Activated CD4-positive, alpha-beta T cell treated with anti-CD3 and anti-CD28 coated beads, Interleukin-2, amount 50 U/mL, for 1 hour (primary cell): ENCODE data around the gene OR4D1.
A peak's percentile ranks its signal among the peaks of the same experiment; 100 is the strongest.
"Not testable (repeated sequence)": the region's sequence is repeated elsewhere in the genome, so short reads cannot be mapped to it uniquely, and the experiment has no call there.

Experiments
- DNase-seq: peaks from one replicate; pipeline ENCODE4 v3.0.0-alpha.2; 2020

Gene OR4D1

GRCh38 chr17:58147930-58148434, at the start of gene OR4D1:
TSS of gene OR4D1 (plus strand) at chr17:58148384. CDS start at chr17:58155154, 6,770 bp downstream.
- no peak for DNase-seq

GRCh38 chr17:58100506-58100905, 47.7 kb upstream of the OR4D1 start:
- no peak for DNase-seq

- not testable (repeated sequence) for DNase-seq
Observed at GRCh38 chr17:58101898-58102297, 46.3 kb upstream of the OR4D1 start.

GRCh38 chr17:58105093-58105492, 43.1 kb upstream of the OR4D1 start:
- DNase-seq: no peak

- no peak for DNase-seq
Observed at GRCh38 chr17:58107306-58107705, 40.9 kb upstream of the OR4D1 start.

- no peak for DNase-seq
Observed at GRCh38 chr17:58109197-58109596, 39.0 kb upstream of the OR4D1 start.

- DNase-seq: no peak
Observed at GRCh38 chr17:58110012-58110411, 38.2 kb upstream of the OR4D1 start.

- DNase-seq: no peak
Observed at GRCh38 chr17:58111676-58112075, 36.5 kb upstream of the OR4D1 start.

GRCh38 chr17:58112970-58113631, 35.1 kb upstream of the OR4D1 start:
- peak; percentile 87 for DNase-seq

GRCh38 chr17:58113947-58114346, 34.2 kb upstream of the OR4D1 start:
- DNase-seq: no peak

GRCh38 chr17:58117382-58117781, 30.8 kb upstream of the OR4D1 start:
- DNase-seq: no peak

GRCh38 chr17:58119491-58119890, 28.7 kb upstream of the OR4D1 start:
- no peak for DNase-seq

- DNase-seq: peak; percentile 46
Observed at GRCh38 chr17:58120195-58120822, 27.9 kb upstream of the OR4D1 start.

- DNase-seq: peak; percentile 34
Observed at GRCh38 chr17:58121925-58122324, 26.3 kb upstream of the OR4D1 start.

- DNase-seq: no peak
Observed at GRCh38 chr17:58127846-58128245, 20.3 kb upstream of the OR4D1 start.

GRCh38 chr17:58132697-58133096, 15.5 kb upstream of the OR4D1 start:
- not testable (repeated sequence) for DNase-seq

- DNase-seq: no peak
Observed at GRCh38 chr17:58136669-58137279, 11.4 kb upstream of the OR4D1 start.

GRCh38 chr17:58141505-58141904, 6.7 kb upstream of the OR4D1 start:
- DNase-seq: no peak

GRCh38 chr17:58143335-58143734, 4.8 kb upstream of the OR4D1 start:
- not testable (repeated sequence) for DNase-seq

GRCh38 chr17:58144801-58145200, 3.4 kb upstream of the OR4D1 start:
- DNase-seq: no peak

- no peak for DNase-seq
Observed at GRCh38 chr17:58148609-58149008, 425 bp downstream of the OR4D1 start.

- DNase-seq: no peak
Observed at GRCh38 chr17:58150394-58150793, 2.2 kb downstream of the OR4D1 start.

- DNase-seq: peak; percentile 58
Observed at GRCh38 chr17:58153046-58153445, 4.9 kb downstream of the OR4D1 start.

- no peak for DNase-seq
Observed at GRCh38 chr17:58153671-58154070, 5.5 kb downstream of the OR4D1 start.
